Natural killer cell treated with Interleukin-12 subunit alpha and Interleukin-12 subunit beta and Interleukin-15 and Interleukin-18, amount 100 ng/mL, for 72 hours (primary cell): ENCODE data around the gene SLC6A6. TPM values are rescaled to one million over a fixed set of nuclear protein-coding genes. Genes with fewer than 3 reads are reported as not detected.
"Not testable (repeated sequence)": the region's sequence is repeated elsewhere in the genome, so short reads cannot be mapped to it uniquely, and the experiment has no call there.

Experiments
- ATAC-seq, 2 donors: fragments of 150-1000 bp; cut with Tn5 transposase in 1 of 2; sonication (Bioruptor Pico), chemical (Tn5 transposase) in 1 of 2; 2 replicates each; pipeline ENCODE4 v1.10.0; 2021
- DNase-seq: peaks from one replicate; pipeline ENCODE4 v3.0.0; 2022; ENCODE audit warnings: low spot score
- H3K27ac Mint-ChIP-seq, 2 donors: 1 replicate in 1 of 2; 2 replicates in 1 of 2; pipeline ENCODE4 v1.8.0; 2022; ENCODE audit warnings: mixed read lengths in 2 of 2, mild to moderate bottlenecking in 1 of 2, moderate library complexity in 1 of 2
- H3K27me3 Mint-ChIP-seq, 2 donors: 1 replicate in 1 of 2; 2 replicates in 1 of 2; pipeline ENCODE4 v1.8.0; 2022; ENCODE audit warnings: mixed read lengths in 2 of 2
- H3K36me3 Mint-ChIP-seq: one replicate; pipeline ENCODE4 v1.8.0; 2022; ENCODE audit warnings: mixed read lengths
- H3K4me1 Mint-ChIP-seq, 2 donors: 1 replicate in 1 of 2; 2 replicates in 1 of 2; pipeline ENCODE4 v1.8.0; 2022; ENCODE audit warnings: low read depth in 2 of 2, mixed read lengths in 2 of 2, mild to moderate bottlenecking in 1 of 2
- H3K4me3 Mint-ChIP-seq: one replicate; pipeline ENCODE4 v1.8.0; 2022; ENCODE audit warnings: mixed read lengths
- H3K9me3 Mint-ChIP-seq: 2 replicates; pipeline ENCODE4 v1.8.0; 2022; ENCODE audit warnings: mixed read lengths
- total RNA-seq, 2 donors: library from RNA; stranded (reverse); gene quantifications; one replicate each; pipeline ENCODE4 v1.2.3, GENCODE V29; 2022

The SLC6A6 gene
- total RNA-seq, 2 donors from 2014 or later = 20.4 to 56.7 TPM

GRCh38 chr3:14397046-14397445 lies 5.4 kb upstream of the SLC6A6 start:
- Mint-ChIP-seq H3K9me3 (no peaks in the 10 kb centered on the region), H3K36me3 (no peaks in the 10 kb centered on the region), H3K4me3 (peak overlapping the region; percentile 24), H3K4me1 (peaks cover 19 to 26% of the 10 kb centered on the region in 2 donors), H3K27ac (peak overlapping the region; percentile 44), H3K27me3 (no peaks in the 10 kb centered on the region)
- ATAC-seq (no peak), DNase-seq (no peak)

- H3K4me1 Mint-ChIP-seq = peaks cover 19 to 26% of the 10 kb centered on the region in 2 donors
- no peaks in the 10 kb centered on the region for H3K36me3 Mint-ChIP-seq
- ATAC-seq = peak; percentile 4 to 25
- H3K9me3 Mint-ChIP-seq = no peaks in the 10 kb centered on the region
- H3K4me3 Mint-ChIP-seq = peak overlapping the region; percentile 24
- H3K27me3 Mint-ChIP-seq = no peaks in the 10 kb centered on the region
- peak overlapping the region; percentile 44 for H3K27ac Mint-ChIP-seq
- DNase-seq = no peak
Measured at GRCh38 chr3:14397531-14397930, 4.9 kb upstream of the SLC6A6 start.

GRCh38 chr3:14397940-14398796 lies 4.2 kb upstream of the SLC6A6 start:
- Mint-ChIP-seq H3K4me1 (peaks cover 22 to 29% of the 10 kb centered on the region in 2 donors), H3K27me3 (no peaks in the 10 kb centered on the region), H3K9me3 (no peaks in the 10 kb centered on the region), H3K4me3 (peak overlapping the region; percentile 24), H3K27ac (peak overlapping the region; percentile 44), H3K36me3 (no peaks in the 10 kb centered on the region)
- no peak for ATAC-seq
- DNase-seq = no peak

- Mint-ChIP-seq H3K27ac (no peak overlapping the region), H3K9me3 (no peaks in the 10 kb centered on the region), H3K4me1 (peaks cover 25 to 32% of the 10 kb centered on the region in 2 donors), H3K27me3 (no peaks in the 10 kb centered on the region), H3K4me3 (no peak overlapping the region), H3K36me3 (no peaks in the 10 kb centered on the region)
- DNase-seq (no peak), ATAC-seq (no peak)
Measured at GRCh38 chr3:14398797-14399106, 3.7 kb upstream of the SLC6A6 start.

- Mint-ChIP-seq H3K27ac (peak overlapping the region; percentile 88 to 89), H3K4me3 (peak overlapping the region; percentile 100), H3K4me1 (peaks cover 32 to 42% of the 10 kb centered on the region in 2 donors), H3K36me3 (no peaks in the 10 kb centered on the region), H3K9me3 (no peaks in the 10 kb centered on the region), H3K27me3 (no peaks in the 10 kb centered on the region)
- no peak for DNase-seq
- no peak for ATAC-seq
Measured at GRCh38 chr3:14401692-14402303, 608 bp upstream of the SLC6A6 start.

GRCh38 chr3:14403619-14404155 lies 1.3 kb downstream of the SLC6A6 start:
- no peaks in the 10 kb centered on the region for H3K27me3 Mint-ChIP-seq
- no peaks in the 10 kb centered on the region for H3K9me3 Mint-ChIP-seq
- H3K27ac Mint-ChIP-seq = peak overlapping the region; percentile 88 to 89
- peak overlapping the region; percentile 100 for H3K4me3 Mint-ChIP-seq
- no peak for DNase-seq
- ATAC-seq = no peak
- peaks cover 20 to 33% of the 10 kb centered on the region in 2 donors for H3K4me1 Mint-ChIP-seq
- no peaks in the 10 kb centered on the region for H3K36me3 Mint-ChIP-seq

- Mint-ChIP-seq H3K27me3 (no peaks in the 10 kb centered on the region), H3K27ac (peak overlapping the region; percentile 33 to 89), H3K4me3 (peak overlapping the region; percentile 100), H3K4me1 (peaks cover 20 to 33% of the 10 kb centered on the region in 2 donors), H3K36me3 (no peaks in the 10 kb centered on the region), H3K9me3 (no peaks in the 10 kb centered on the region)
- DNase-seq = no peak
- no peak for ATAC-seq
Measured at GRCh38 chr3:14404186-14404585, 1.8 kb downstream of the SLC6A6 start.

GRCh38 chr3:14404631-14405359 lies 2.4 kb downstream of the SLC6A6 start:
- Mint-ChIP-seq H3K4me1 (peaks cover 20 to 36% of the 10 kb centered on the region in 2 donors), H3K27me3 (no peaks in the 10 kb centered on the region), H3K36me3 (no peaks in the 10 kb centered on the region), H3K27ac (peak overlapping the region in 1 of 2 donors; percentile 89), H3K4me3 (peak overlapping the region; percentile 100), H3K9me3 (no peaks in the 10 kb centered on the region)
- no peak for DNase-seq
- ATAC-seq = no peak

GRCh38 chr3:14405360-14406238 lies 3.2 kb downstream of the SLC6A6 start:
- H3K36me3 Mint-ChIP-seq = no peaks in the 10 kb centered on the region
- no peak for DNase-seq
- no peaks in the 10 kb centered on the region for H3K9me3 Mint-ChIP-seq
- peaks cover 24 to 40% of the 10 kb centered on the region in 2 donors for H3K4me1 Mint-ChIP-seq
- peak overlapping the region in 1 of 2 donors; percentile 5 for H3K27ac Mint-ChIP-seq
- H3K27me3 Mint-ChIP-seq = no peaks in the 10 kb centered on the region
- no peak overlapping the region for H3K4me3 Mint-ChIP-seq
- no peak for ATAC-seq

- no peak overlapping the region for H3K4me3 Mint-ChIP-seq
Measured at GRCh38 chr3:14406336-14406735, 3.9 kb downstream of the SLC6A6 start.

GRCh38 chr3:14406766-14407165 lies 4.4 kb downstream of the SLC6A6 start:
- no peak for DNase-seq
- H3K36me3 Mint-ChIP-seq = no peaks in the 10 kb centered on the region
- no peaks in the 10 kb centered on the region for H3K27me3 Mint-ChIP-seq
- peaks cover 32 to 45% of the 10 kb centered on the region in 2 donors for H3K4me1 Mint-ChIP-seq
- ATAC-seq = no peak
- H3K9me3 Mint-ChIP-seq = no peaks in the 10 kb centered on the region
- H3K27ac Mint-ChIP-seq = no peak overlapping the region
- no peak overlapping the region for H3K4me3 Mint-ChIP-seq

More at GRCh38 chr3:14406336-14406735, 3.9 kb downstream of the SLC6A6 start:
- ATAC-seq = no peak
- Mint-ChIP-seq H3K36me3 (no peaks in the 10 kb centered on the region), H3K9me3 (no peaks in the 10 kb centered on the region), H3K27me3 (no peaks in the 10 kb centered on the region), H3K4me1 (peaks cover 32 to 44% of the 10 kb centered on the region in 2 donors), H3K27ac (no peak overlapping the region)
- DNase-seq = no peak

GRCh38 chr3:14407203-14407602 lies 4.8 kb downstream of the SLC6A6 start:
- Mint-ChIP-seq H3K4me3 (no peak overlapping the region), H3K4me1 (peaks cover 32 to 43% of the 10 kb centered on the region in 2 donors)
- ATAC-seq = no peak

GRCh38 chr3:14409779-14410063 lies 7.3 kb downstream of the SLC6A6 start:
- H3K4me1 Mint-ChIP-seq = peaks cover 26 to 33% of the 10 kb centered on the region in 2 donors
- not testable (repeated sequence) for H3K4me3 Mint-ChIP-seq, ATAC-seq, H3K9me3 Mint-ChIP-seq, H3K27me3 Mint-ChIP-seq, DNase-seq, H3K36me3 Mint-ChIP-seq
- H3K27ac Mint-ChIP-seq = peak overlapping the region in 1 of 2 donors; percentile 91

More at GRCh38 chr3:14407203-14407602, 4.8 kb downstream of the SLC6A6 start:
- no peaks in the 10 kb centered on the region for H3K36me3 Mint-ChIP-seq
- H3K27me3 Mint-ChIP-seq = no peaks in the 10 kb centered on the region
- DNase-seq = no peak
- peak overlapping the region in 1 of 2 donors; percentile 53 for H3K27ac Mint-ChIP-seq
- no peaks in the 10 kb centered on the region for H3K9me3 Mint-ChIP-seq
